Uterus (tissue), 4 donors: ENCODE data around the gene PIM2. TPM values are rescaled to one million over a fixed set of nuclear protein-coding genes. Genes with fewer than 3 reads are reported as not detected.

ENCODE experiments used
- DNase-seq, 2 donors: peaks; one replicate each; pipeline ENCODE4 v3.0.0-alpha.2; 2019 to 2020
- H3K27ac ChIP-seq, 2 donors: fragments of 200-600 bp; sonication (generic); 1 replicate in 1 of 2; 2 replicates in 1 of 2; pipeline ENCODE4 v1.5.1; 2016 to 2018
- H3K27me3 ChIP-seq, 2 donors: fragments of 200-600 bp; sonication (generic); one replicate each; pipeline ENCODE4 v1.5.1; 2018 to 2019; ENCODE audit warnings: control low read depth in 1 of 2
- H3K36me3 ChIP-seq, 2 donors: fragments of 200-600 bp; sonication (generic); one replicate each; pipeline ENCODE4 v1.5.1; 2019; ENCODE audit warnings: control low read depth in 1 of 2
- H3K4me1 ChIP-seq, 2 donors: fragments of 200-600 bp; sonication (generic); one replicate each; pipeline ENCODE4 v1.5.1; 2018 to 2019; ENCODE audit warnings: control low read depth in 1 of 2
- H3K4me3 ChIP-seq, 2 donors: fragments of 200-600 bp; sonication (generic); 1 replicate in 1 of 2; 2 replicates in 1 of 2; pipeline ENCODE4 v1.5.1; 2018 to 2019; ENCODE audit warnings: mild to moderate bottlenecking in 1 of 2
- H3K9me3 ChIP-seq, 2 donors: fragments of 200-600 bp; sonication (generic); one replicate each; pipeline ENCODE4 v1.5.1; 2019; ENCODE audit warnings: control low read depth in 1 of 2
- CTCF ChIP-seq, 4 experiments: fragments of 200-600 bp in 2 of 4; fragments of 450-650 bp in 2 of 4; sonication (generic) in 2 of 4; IDR thresholded peaks; one replicate each; pipeline ENCODE4 v1.5.1; 2016 to 2019; ENCODE audit warnings: antibody characterized with exemption in 4 of 4, mild to moderate bottlenecking in 2 of 4, moderate library complexity in 1 of 4
- POLR2A ChIP-seq, 2 donors: fragments of 450-650 bp; IDR thresholded peaks; one replicate each; pipeline ENCODE4 v1.6.1; 2016; ENCODE audit warnings: antibody characterized with exemption in 2 of 2, mild to moderate bottlenecking in 1 of 2, moderate library complexity in 1 of 2
- intact Hi-C: fragments of 100-400 bp; cut with DNase I; formaldehyde crosslinking; loops from one replicate; pipeline ENCODE4 v1.15.1; 2023; ENCODE audit warnings: low total_unique reads
- total RNA-seq, 4 donors: library from RNA; depleted of rRNA in 3 of 4; stranded (reverse); fragments of >200 nt in 3 of 4; gene quantifications; one replicate each; pipeline versions ENCODE4 v1.1.0 to v1.2.4, GENCODE V29; 2014 to 2023
- donor health status: DM: yes; HTN: yes; CAD: no.

PIM2 gene
- total RNA-seq, 4 donors from 2014 or later, result 4.8 to 16.8 (median 9.1) TPM; not detected in 1

DNA sequence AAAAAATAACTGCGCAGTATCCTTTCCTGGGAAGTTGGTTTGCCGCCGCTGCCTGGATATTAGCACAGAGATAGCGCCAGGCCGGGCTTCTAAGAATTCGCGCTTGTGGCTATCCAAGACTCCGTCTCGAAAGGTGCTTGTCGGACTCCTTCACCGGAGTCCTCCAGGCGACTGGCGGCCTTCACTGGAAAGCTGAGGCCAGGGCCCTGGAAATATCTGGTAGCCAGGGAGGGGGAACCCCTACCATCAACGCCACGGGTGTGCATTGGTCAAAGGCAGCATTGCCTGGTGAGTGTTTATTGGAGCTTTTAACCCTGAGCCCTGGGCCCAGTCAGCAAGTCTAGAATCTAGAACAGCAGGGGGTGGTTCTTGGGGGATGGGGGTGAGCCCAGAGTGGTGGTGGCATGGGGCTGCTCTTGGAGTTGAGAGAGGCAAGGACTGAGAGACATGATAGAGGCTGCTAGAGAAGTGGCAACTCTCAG is 577 bp upstream of the PIM2 start:
- no peak for TF ChIP-seq POLR2A (IDR thresholded peaks at IDR 0.05)
- TF ChIP-seq CTCF (IDR thresholded peaks at IDR 0.05), result no peak
- DNase-seq, result no peak
- H3K27ac ChIP-seq, result peak overlapping the region; percentile 77 to 88
- no peaks in the 10 kb centered on the region for H3K36me3 ChIP-seq
- no peaks in the 10 kb centered on the region for H3K9me3 ChIP-seq
- intact Hi-C loops, result no loop called here
- H3K4me1 ChIP-seq, result no peaks in the 10 kb centered on the region
- H3K27me3 ChIP-seq, result no peaks in the 10 kb centered on the region
- H3K4me3 ChIP-seq, result peak overlapping the region; percentile 59 to 68

- no peaks in the 10 kb centered on the region for H3K27me3 ChIP-seq
- peak overlapping the region; percentile 59 to 68 for H3K4me3 ChIP-seq
- intact Hi-C loops, result no loop called here
- no peak for TF ChIP-seq POLR2A (IDR thresholded peaks at IDR 0.05)
- TF ChIP-seq CTCF (IDR thresholded peaks at IDR 0.05), result no peak
- no peaks in the 10 kb centered on the region for H3K4me1 ChIP-seq
- no peaks in the 10 kb centered on the region for H3K9me3 ChIP-seq
- peak overlapping the region; percentile 77 to 88 for H3K27ac ChIP-seq
- no peak for DNase-seq
- no peaks in the 10 kb centered on the region for H3K36me3 ChIP-seq
Measured at GRCh38 chrX:48918301-48918642, 552 bp downstream of the PIM2 start.

- Histone ChIP-seq H3K4me3 (no peak overlapping the region), H3K27me3 (no peaks in the 10 kb centered on the region), H3K36me3 (no peaks in the 10 kb centered on the region), H3K9me3 (no peaks in the 10 kb centered on the region), H3K4me1 (no peaks in the 10 kb centered on the region), H3K27ac (peak overlapping the region; percentile 25 to 88)
- TF ChIP-seq POLR2A (IDR thresholded peaks at IDR 0.05), result no peak
- TF ChIP-seq CTCF (IDR thresholded peaks at IDR 0.05), result peak; percentile 87 to 91 (median 90)
- intact Hi-C loops, result no loop called here
- peak; percentile 89 to 91 for DNase-seq
Measured at GRCh38 chrX:48917139-48918001, 1.5 kb downstream of the PIM2 start.

DNA sequence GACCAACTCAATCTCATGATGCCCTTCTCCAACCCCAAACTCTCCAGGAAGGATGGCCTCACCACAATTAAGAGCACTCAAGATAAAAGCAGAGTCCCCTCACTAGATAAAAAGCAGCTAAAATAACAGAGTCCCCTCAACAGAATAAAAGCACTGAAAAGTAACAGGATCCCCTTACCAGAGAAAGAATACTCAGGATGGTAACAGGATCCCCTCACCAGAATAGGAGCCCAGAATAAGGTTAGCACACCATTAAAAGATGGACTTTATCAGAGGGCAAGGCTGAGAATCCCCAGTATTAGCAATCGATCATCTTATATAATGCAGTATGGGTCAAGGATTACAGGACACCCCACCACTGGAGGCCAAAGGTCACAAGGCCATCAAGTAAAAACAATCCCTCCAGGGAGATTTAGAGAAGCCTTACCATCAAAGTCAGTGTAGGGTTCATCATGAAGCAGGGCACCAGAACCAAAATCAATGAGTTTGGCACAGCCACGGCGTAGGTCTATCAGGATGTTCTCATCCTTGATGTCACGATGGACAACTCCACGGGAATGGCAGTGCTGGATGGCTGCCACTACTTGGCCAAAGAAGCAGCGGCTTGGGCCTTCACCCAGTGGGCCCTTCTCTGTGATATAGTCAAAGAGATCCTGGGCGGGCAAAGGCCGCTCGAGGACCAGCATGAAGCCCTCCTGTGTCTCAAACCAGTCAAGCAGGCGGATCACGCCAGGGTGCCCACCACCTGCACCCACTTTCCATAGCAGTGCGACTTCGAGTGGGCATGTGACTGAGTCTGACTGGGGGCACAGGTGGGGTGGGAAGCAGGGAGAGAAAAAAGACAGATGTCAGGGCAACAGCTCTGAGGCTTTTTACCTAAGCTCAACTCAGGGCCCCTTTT is 4.0 kb downstream of the PIM2 start:
- TF ChIP-seq POLR2A (IDR thresholded peaks at IDR 0.05), result no peak
- no peak for TF ChIP-seq CTCF (IDR thresholded peaks at IDR 0.05)
- intact Hi-C loops, result no loop called here

More for the DNA sequence above, 4.0 kb downstream of the PIM2 start:
- H3K9me3 ChIP-seq, result no peaks in the 10 kb centered on the region
- no peaks in the 10 kb centered on the region for H3K36me3 ChIP-seq
- H3K4me3 ChIP-seq, result no peak overlapping the region
- no peak overlapping the region for H3K27ac ChIP-seq
- no peaks in the 10 kb centered on the region for H3K27me3 ChIP-seq
- no peaks in the 10 kb centered on the region for H3K4me1 ChIP-seq
- DNase-seq, result no peak
